Neural progenitor cell (in vitro differentiated cells): ENCODE results near the gene PRDM7. TPM values are rescaled to one million over a fixed set of nuclear protein-coding genes. Genes with fewer than 3 reads are reported as not detected.
A peak's percentile ranks its signal among the peaks of the same experiment; 100 is the strongest.

Source experiments
- DNase-seq: peaks from one replicate; pipeline ENCODE4 v3.0.0-alpha.2; 2016; ENCODE audit warnings: low spot score
- H2AFZ ChIP-seq: fragments of 200-600 bp; sonication (generic); replicated peaks from 2 replicates; pipeline ENCODE4 v1.6.1; 2016; ENCODE audit warnings: antibody characterized with exemption
- H3F3A ChIP-seq: fragments of 200-600 bp; sonication (generic); 2 replicates; pipeline ENCODE4 v1.6.1; 2016; ENCODE audit warnings: antibody characterized with exemption, low read depth
- H3K27ac ChIP-seq: fragments of 200-600 bp; sonication (generic); 2 replicates; pipeline ENCODE4 v1.5.1; 2016; ENCODE audit warnings: mild to moderate bottlenecking
- H3K27me3 ChIP-seq: fragments of 200-600 bp; sonication (generic); 2 replicates; pipeline ENCODE4 v1.6.1; 2016; ENCODE audit warnings: mild to moderate bottlenecking, moderate library complexity
- H3K36me3 ChIP-seq: fragments of 200-600 bp; sonication (generic); 2 replicates; pipeline ENCODE4 v1.5.1; 2016
- H3K4me1 ChIP-seq: fragments of 200-600 bp; sonication (generic); 2 replicates; pipeline ENCODE4 v1.6.1; 2016; ENCODE audit warnings: mixed run types
- H3K4me2 ChIP-seq: fragments of 200-600 bp; sonication (generic); 2 replicates; pipeline ENCODE4 v1.6.1; 2016
- H3K4me3 ChIP-seq: fragments of 200-600 bp; sonication (generic); 2 replicates; pipeline ENCODE4 v1.5.1; 2016
- H3K79me2 ChIP-seq: fragments of 200-600 bp; sonication (generic); 2 replicates; pipeline ENCODE4 v1.6.1; 2016; ENCODE audit warnings: low read depth
- H3K9ac ChIP-seq: fragments of 200-600 bp; sonication (generic); 2 replicates; pipeline ENCODE4 v1.6.1; 2016
- H3K9me3 ChIP-seq: fragments of 200-600 bp; sonication (generic); 2 replicates; pipeline ENCODE4 v1.5.1; 2016; ENCODE audit warnings: low read depth
- H4K20me1 ChIP-seq: fragments of 200-600 bp; sonication (generic); 2 replicates; pipeline ENCODE4 v1.6.1; 2016; ENCODE audit warnings: low read depth
- H3K27ac Mint-ChIP-seq: 3 replicates; pipeline ENCODE4 v1.8.0; 2021; ENCODE audit warnings: mixed read lengths
- H3K27me3 Mint-ChIP-seq: 2 replicates; pipeline ENCODE4 v1.8.0; 2022; ENCODE audit warnings: low read depth, mild to moderate bottlenecking, inconsistent platforms, moderate library complexity, mixed read lengths; ENCODE audit not compliant: insufficient read depth
- H3K36me3 Mint-ChIP-seq: 3 replicates; pipeline ENCODE4 v1.8.0; 2021; ENCODE audit warnings: mixed read lengths
- H3K4me1 Mint-ChIP-seq: 3 replicates; pipeline ENCODE4 v1.8.0; 2021; ENCODE audit warnings: mixed read lengths
- H3K4me3 Mint-ChIP-seq: 3 replicates; pipeline ENCODE4 v1.8.0; 2021; ENCODE audit warnings: mild to moderate bottlenecking, moderate library complexity, mixed read lengths
- H3K9me3 Mint-ChIP-seq: 3 replicates; pipeline ENCODE4 v1.8.0; 2020; ENCODE audit warnings: mixed read lengths
- EZH2 ChIP-seq: fragments of 200-600 bp; sonication (generic); IDR thresholded peaks from 2 replicates; pipeline ENCODE4 v1.6.1; 2017; ENCODE audit warnings: antibody characterized with exemption, mild to moderate bottlenecking, moderate library complexity
- EZH2phosphoT487 ChIP-seq: fragments of 200-600 bp; sonication (generic); IDR thresholded peaks from 2 replicates; pipeline ENCODE4 v1.6.1; 2017; ENCODE audit warnings: antibody characterized with exemption
- total RNA-seq: library from RNA; depleted of rRNA; stranded (reverse); fragments of >200 nt; gene quantifications from 2 replicates; pipeline ENCODE4 v1.2.3, GENCODE V29; 2015; ENCODE audit warnings: low replicate concordance
- TF ChIP-seq, protein P1 (sequence below): fragments of 200-600 bp; sonication (generic); IDR thresholded peaks from 2 replicates; pipeline ENCODE4 v1.5.1; 2017; ENCODE audit warnings: antibody characterized with exemption, mild to moderate bottlenecking

PRDM7 gene
- total RNA-seq, 1 donor from 2014 or later = not detected

DNA sequence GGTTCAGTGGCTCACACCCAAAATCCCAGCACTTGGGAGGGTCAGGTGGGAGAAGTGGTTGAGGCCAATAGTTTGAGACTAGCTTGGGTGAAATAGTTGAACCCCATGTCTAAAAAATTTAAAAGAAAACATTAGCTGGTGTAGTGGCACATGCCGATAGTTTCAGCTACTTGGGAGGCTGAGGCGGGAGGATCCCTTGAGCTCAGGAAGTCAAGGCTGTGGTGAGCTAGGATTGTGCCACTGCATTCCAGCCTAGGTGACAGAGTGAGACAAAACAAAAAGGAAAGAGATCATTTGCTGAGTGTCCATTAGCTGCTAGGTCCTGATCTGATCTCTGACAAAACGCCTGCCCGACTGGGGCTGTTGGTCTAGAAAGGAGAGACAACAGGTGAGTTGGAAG is 43.7 kb downstream of the PRDM7 start:
- H3K9ac ChIP-seq = no peak overlapping the region
- peaks cover 5% of the 10 kb centered on the region for H4K20me1 ChIP-seq
- peaks cover 6% of the 10 kb centered on the region for H3K9me3 Mint-ChIP-seq
- no peaks in the 10 kb centered on the region for H3K27me3 ChIP-seq
- peaks cover 31% of the 10 kb centered on the region for H3F3A ChIP-seq
- H3K9me3 ChIP-seq = no peaks in the 10 kb centered on the region
- peaks cover 19% of the 10 kb centered on the region for H3K27me3 Mint-ChIP-seq
- H3K36me3 ChIP-seq = no peaks in the 10 kb centered on the region
- no peak for DNase-seq
- H3K4me3 ChIP-seq = no peak overlapping the region
- peaks cover 10% of the 10 kb centered on the region for H3K4me1 ChIP-seq
- H3K4me2 ChIP-seq = no peak overlapping the region
- no peak overlapping the region for H2AFZ ChIP-seq
- TF ChIP-seq EZH2phosphoT487 = no peak
- TF ChIP-seq, protein P1, sequence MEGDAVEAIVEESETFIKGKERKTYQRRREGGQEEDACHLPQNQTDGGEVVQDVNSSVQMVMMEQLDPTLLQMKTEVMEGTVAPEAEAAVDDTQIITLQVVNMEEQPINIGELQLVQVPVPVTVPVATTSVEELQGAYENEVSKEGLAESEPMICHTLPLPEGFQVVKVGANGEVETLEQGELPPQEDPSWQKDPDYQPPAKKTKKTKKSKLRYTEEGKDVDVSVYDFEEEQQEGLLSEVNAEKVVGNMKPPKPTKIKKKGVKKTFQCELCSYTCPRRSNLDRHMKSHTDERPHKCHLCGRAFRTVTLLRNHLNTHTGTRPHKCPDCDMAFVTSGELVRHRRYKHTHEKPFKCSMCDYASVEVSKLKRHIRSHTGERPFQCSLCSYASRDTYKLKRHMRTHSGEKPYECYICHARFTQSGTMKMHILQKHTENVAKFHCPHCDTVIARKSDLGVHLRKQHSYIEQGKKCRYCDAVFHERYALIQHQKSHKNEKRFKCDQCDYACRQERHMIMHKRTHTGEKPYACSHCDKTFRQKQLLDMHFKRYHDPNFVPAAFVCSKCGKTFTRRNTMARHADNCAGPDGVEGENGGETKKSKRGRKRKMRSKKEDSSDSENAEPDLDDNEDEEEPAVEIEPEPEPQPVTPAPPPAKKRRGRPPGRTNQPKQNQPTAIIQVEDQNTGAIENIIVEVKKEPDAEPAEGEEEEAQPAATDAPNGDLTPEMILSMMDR = no peak
- TF ChIP-seq EZH2 = no peak
- H3K27ac ChIP-seq = no peak overlapping the region
- H3K4me1 Mint-ChIP-seq = peaks cover 24% of the 10 kb centered on the region
- peaks cover 13% of the 10 kb centered on the region for H3K36me3 Mint-ChIP-seq
- no peaks in the 10 kb centered on the region for H3K79me2 ChIP-seq
- H3K27ac Mint-ChIP-seq = no peak overlapping the region
- H3K4me3 Mint-ChIP-seq = no peak overlapping the region

- peaks cover 13% of the 10 kb centered on the region for H3K36me3 Mint-ChIP-seq
- Histone ChIP-seq H4K20me1 (peaks cover 5% of the 10 kb centered on the region), H3K79me2 (no peaks in the 10 kb centered on the region)
Measured at GRCh38 chr16:90032674-90033331, 44.3 kb downstream of the PRDM7 start.

GRCh38 chr16:90031931-90032673 is 45.0 kb downstream of the PRDM7 start:
- H3K36me3 ChIP-seq = no peaks in the 10 kb centered on the region
- no peak for DNase-seq
- peaks cover 19% of the 10 kb centered on the region for H3K27me3 Mint-ChIP-seq

More at GRCh38 chr16:90032674-90033331, 44.3 kb downstream of the PRDM7 start:
- no peak for DNase-seq
- H3K27me3 ChIP-seq = no peaks in the 10 kb centered on the region
- H3K4me3 ChIP-seq = no peak overlapping the region
- H3K4me2 ChIP-seq = no peak overlapping the region
- Mint-ChIP-seq H3K4me3 (peak overlapping the region; percentile 71), H3K4me1 (peaks cover 25% of the 10 kb centered on the region), H3K27me3 (peaks cover 19% of the 10 kb centered on the region), H3K9me3 (peaks cover 6% of the 10 kb centered on the region), H3K27ac (no peak overlapping the region)
- H3K9me3 ChIP-seq = no peaks in the 10 kb centered on the region
- H3K27ac ChIP-seq = no peak overlapping the region
- no peak overlapping the region for H2AFZ ChIP-seq
- H3K9ac ChIP-seq = no peak overlapping the region
- peaks cover 33% of the 10 kb centered on the region for H3F3A ChIP-seq
- no peaks in the 10 kb centered on the region for H3K36me3 ChIP-seq
- H3K4me1 ChIP-seq = peaks cover 10% of the 10 kb centered on the region
- TF ChIP-seq EZH2phosphoT487 (no peak), EZH2 (no peak)
- TF ChIP-seq, protein P1 = no peak

More at GRCh38 chr16:90031931-90032673, 45.0 kb downstream of the PRDM7 start:
- peaks cover 33% of the 10 kb centered on the region for H3F3A ChIP-seq
- Mint-ChIP-seq H3K9me3 (peaks cover 6% of the 10 kb centered on the region), H3K36me3 (peaks cover 13% of the 10 kb centered on the region), H3K27ac (peak overlapping the region; percentile 43), H3K4me1 (peaks cover 25% of the 10 kb centered on the region), H3K4me3 (peak overlapping the region; percentile 71)
- peaks cover 10% of the 10 kb centered on the region for H3K4me1 ChIP-seq
- H3K4me3 ChIP-seq = no peak overlapping the region
- TF ChIP-seq EZH2 (no peak), EZH2phosphoT487 (no peak)
- TF ChIP-seq, protein P1 = no peak
- H2AFZ ChIP-seq = no peak overlapping the region
- no peak overlapping the region for H3K9ac ChIP-seq
- no peaks in the 10 kb centered on the region for H3K27me3 ChIP-seq
- no peaks in the 10 kb centered on the region for H3K9me3 ChIP-seq
- H3K4me2 ChIP-seq = no peak overlapping the region
- peaks cover 5% of the 10 kb centered on the region for H4K20me1 ChIP-seq
- no peaks in the 10 kb centered on the region for H3K79me2 ChIP-seq
- no peak overlapping the region for H3K27ac ChIP-seq
